H9 (cell line): Measurements from ENCODE around the gene PRPF18. TPM values are rescaled to one million over a fixed set of nuclear protein-coding genes. Genes with fewer than 3 reads are reported as not detected.

ENCODE experiments used
- DNase-seq: peaks from one replicate; pipeline ENCODE4 v3.0.0-alpha.2; 2017
- H2AFZ ChIP-seq: one replicate; pipeline ENCODE4 v1.6.1; 2013; ENCODE audit warnings: mild to moderate bottlenecking, low read length, control low read depth, moderate library complexity
- H2AK5ac ChIP-seq: 2 replicates; pipeline ENCODE4 v1.6.1; 2013; ENCODE audit warnings: low read length, control low read depth, mixed read lengths; ENCODE audit not compliant: insufficient read length
- H2BK120ac ChIP-seq: one replicate; pipeline ENCODE4 v1.6.1; 2013; ENCODE audit warnings: low read depth, mild to moderate bottlenecking, low read length, control low read depth, inconsistent platforms; ENCODE audit not compliant: poor library complexity, severe bottlenecking
- H2BK12ac ChIP-seq: 2 replicates; pipeline ENCODE4 v1.6.1; 2013; ENCODE audit warnings: low read length, control low read depth, mixed read lengths, low read depth; ENCODE audit not compliant: insufficient read length
- H2BK15ac ChIP-seq: 2 replicates; pipeline ENCODE4 v1.6.1; 2013; ENCODE audit warnings: low read depth, low read length, control low read depth
- H2BK20ac ChIP-seq: one replicate; pipeline ENCODE4 v1.6.1; 2013; ENCODE audit warnings: low read depth, mild to moderate bottlenecking, low read length, control low read depth, inconsistent platforms; ENCODE audit not compliant: poor library complexity, severe bottlenecking
- H2BK5ac ChIP-seq: 2 replicates; pipeline ENCODE4 v1.6.1; 2013; ENCODE audit warnings: low read length, control low read depth, mixed read lengths; ENCODE audit not compliant: insufficient read length
- H3K14ac ChIP-seq: 2 replicates; pipeline ENCODE4 v1.6.1; 2013; ENCODE audit warnings: low read length, control low read depth; ENCODE audit not compliant: insufficient read depth
- H3K18ac ChIP-seq: 2 replicates; pipeline ENCODE4 v1.6.1; 2013; ENCODE audit warnings: low read depth, mild to moderate bottlenecking, mixed read lengths, low read length, control low read depth; ENCODE audit not compliant: insufficient read length
- H3K23ac ChIP-seq: 2 replicates; pipeline ENCODE4 v1.6.1; 2013; ENCODE audit warnings: low read length, control low read depth, mixed read lengths, low read depth; ENCODE audit not compliant: insufficient read length
- H3K23me2 ChIP-seq: 2 replicates; pipeline ENCODE4 v1.6.1; 2013; ENCODE audit warnings: low read depth, mild to moderate bottlenecking, mixed read lengths, low read length, control low read depth; ENCODE audit not compliant: insufficient read length, poor library complexity, severe bottlenecking
- H3K27ac ChIP-seq: 2 replicates; pipeline ENCODE4 v1.5.1; 2013; ENCODE audit warnings: low read length, control low read depth, mixed read lengths, low read depth; ENCODE audit not compliant: insufficient read length
- H3K27me3 ChIP-seq: 2 replicates; pipeline ENCODE4 v1.6.1; 2013; ENCODE audit warnings: low read length, control low read depth, inconsistent platforms; ENCODE audit not compliant: insufficient read depth
- H3K4ac ChIP-seq: 2 replicates; pipeline ENCODE4 v1.6.1; 2013; ENCODE audit warnings: low read depth, mild to moderate bottlenecking, control low read depth, inconsistent platforms, low read length, moderate library complexity
- H3K4me1 ChIP-seq: 2 replicates; pipeline ENCODE4 v1.6.1; 2013; ENCODE audit warnings: low read length, control low read depth, inconsistent platforms; ENCODE audit not compliant: insufficient read depth
- H3K4me2 ChIP-seq: 2 replicates; pipeline ENCODE4 v1.6.1; 2013; ENCODE audit warnings: low read length, control low read depth, mixed read lengths; ENCODE audit not compliant: insufficient read length, insufficient read depth
- H3K56ac ChIP-seq: 2 replicates; pipeline ENCODE4 v1.6.1; 2013; ENCODE audit warnings: low read depth, mild to moderate bottlenecking, mixed read lengths, low read length, control low read depth; ENCODE audit not compliant: insufficient read length
- H3K79me1 ChIP-seq: 2 replicates; pipeline ENCODE4 v1.6.1; 2013; ENCODE audit warnings: low read depth, mild to moderate bottlenecking, moderate library complexity, low read length, control low read depth, inconsistent platforms; ENCODE audit not compliant: insufficient read depth, poor library complexity, severe bottlenecking
- H3K79me2 ChIP-seq: 2 replicates; pipeline ENCODE4 v1.6.1; 2013; ENCODE audit warnings: low read length, control low read depth, inconsistent platforms; ENCODE audit not compliant: insufficient read depth
- H3K9ac ChIP-seq: 2 replicates; pipeline ENCODE4 v1.6.1; 2013; ENCODE audit warnings: low read length, control low read depth, mixed read lengths; ENCODE audit not compliant: insufficient read length; ENCODE audit errors: extremely low read depth
- H3K9me3 ChIP-seq: one replicate; pipeline ENCODE4 v1.6.1; 2013; ENCODE audit warnings: low read depth, low read length, inconsistent platforms; ENCODE audit not compliant: control insufficient read depth
- H3T11ph ChIP-seq: one replicate; pipeline ENCODE4 v1.6.1; 2013; ENCODE audit warnings: mild to moderate bottlenecking, low read length, control low read depth, inconsistent platforms
- H4K20me1 ChIP-seq: one replicate; pipeline ENCODE4 v1.6.1; 2013; ENCODE audit not compliant: control insufficient read depth, insufficient read length, insufficient read depth
- H4K5ac ChIP-seq: 2 replicates; pipeline ENCODE4 v1.6.1; 2013; ENCODE audit warnings: low read depth, mild to moderate bottlenecking, mixed read lengths, low read length, control low read depth; ENCODE audit not compliant: insufficient read length
- H4K8ac ChIP-seq: replicated peaks from 2 replicates; pipeline ENCODE4 v1.6.1; 2013; ENCODE audit warnings: low read length, control low read depth, mixed read lengths, low read depth; ENCODE audit not compliant: insufficient read length
- H4K91ac ChIP-seq: 2 replicates; pipeline ENCODE4 v1.6.1; 2013; ENCODE audit warnings: low read depth, mild to moderate bottlenecking, moderate library complexity, mixed read lengths, low read length, control low read depth; ENCODE audit not compliant: insufficient read length
- H3K27ac Mint-ChIP-seq, 3 experiments: 2 replicates in 2 of 3; 3 replicates in 1 of 3; pipeline ENCODE4 v1.8.0; 2020 to 2021; ENCODE audit warnings: mixed read lengths in 3 of 3, mild to moderate bottlenecking in 1 of 3, moderate library complexity in 1 of 3
- H3K27me3 Mint-ChIP-seq: 2 replicates; pipeline ENCODE4 v1.8.0; 2021; ENCODE audit warnings: low read depth, mild to moderate bottlenecking, moderate library complexity, mixed read lengths
- H3K36me3 Mint-ChIP-seq, 3 experiments: 2 replicates in 2 of 3; 3 replicates in 1 of 3; pipeline ENCODE4 v1.8.0; 2020 to 2021; ENCODE audit warnings: low read depth in 3 of 3, mixed read lengths in 3 of 3; ENCODE audit not compliant: insufficient read depth in 1 of 3
- H3K4me1 Mint-ChIP-seq, 2 experiments: 2 replicates each; pipeline ENCODE4 v1.8.0; 2020; ENCODE audit warnings: mixed read lengths in 2 of 2
- H3K4me3 Mint-ChIP-seq, 2 experiments: 2 replicates in 1 of 2; 3 replicates in 1 of 2; pipeline ENCODE4 v1.8.0; 2020 to 2021; ENCODE audit warnings: mild to moderate bottlenecking in 2 of 2, mixed read lengths in 2 of 2, moderate library complexity in 1 of 2
- H3K9me3 Mint-ChIP-seq, 2 experiments: 2 replicates in 1 of 2; 3 replicates in 1 of 2; pipeline ENCODE4 v1.8.0; 2020; ENCODE audit warnings: mild to moderate bottlenecking in 2 of 2, mixed read lengths in 2 of 2, moderate library complexity in 1 of 2
- WGBS: extraction: QIAGEN DNeasy Blood & Tissue Kit; methylation state at CpG from one replicate; pipeline ENCODE4 v1.1.7; 2013; ENCODE audit warnings: missing lambda C conversion rate, low lambda C conversion rate, mixed read lengths; ENCODE audit not compliant: insufficient read length; ENCODE audit errors: extremely low coverage; 5-methylcytosine and 5-hydroxymethylcytosine counted together
- total RNA-seq: library from RNA; stranded (reverse); gene quantifications from 2 replicates; pipeline ENCODE4 v1.2.1, GENCODE V29; 2021
- TF ChIP-seq, protein P1 (sequence below): fragments of 200-600 bp; sonication (generic); conservative IDR thresholded peaks from 3 replicates; pipeline ENCODE4 v1.8.0; 2021; ENCODE audit warnings: antibody characterized with exemption, mild to moderate bottlenecking

Gene PRPF18
- total RNA-seq, 1 experiment from 2014 or later = 17.1 TPM

DNA sequence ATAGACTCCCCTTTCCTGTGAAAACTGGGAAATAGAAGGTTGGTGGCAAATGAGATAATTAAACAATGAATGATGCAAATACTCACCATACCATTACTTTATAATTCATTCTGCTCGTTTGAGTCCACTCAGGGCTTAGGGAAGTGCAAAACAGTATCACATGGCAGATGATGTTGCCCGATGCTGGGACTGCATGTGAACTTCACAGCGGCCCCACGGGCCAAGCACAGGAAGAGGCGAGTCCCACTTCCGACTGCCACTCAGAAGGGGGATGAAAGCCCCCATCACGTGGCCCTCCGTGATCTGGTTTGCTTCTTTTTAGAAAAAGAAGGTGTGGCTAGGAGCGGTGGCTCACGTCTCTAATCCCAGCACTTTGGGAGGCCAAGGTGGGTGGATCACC, 71.5 kb downstream of the PRPF18 start:
- H2AFZ ChIP-seq = no peak overlapping the region
- no peak overlapping the region for H3K18ac ChIP-seq
- H3K4me1 Mint-ChIP-seq = peaks cover 15 to 18% of the 10 kb centered on the region in 2 experiments
- no peak overlapping the region for H3K56ac ChIP-seq
- no peaks in the 10 kb centered on the region for H4K20me1 ChIP-seq
- H4K5ac ChIP-seq = no peak overlapping the region
- no peak overlapping the region for H2AK5ac ChIP-seq
- no peak overlapping the region for H3T11ph ChIP-seq
- no peaks in the 10 kb centered on the region for H3K4me1 ChIP-seq
- H3K4me3 Mint-ChIP-seq = no peak overlapping the region
- no peaks in the 10 kb centered on the region for H3K9me3 Mint-ChIP-seq
- H3K27ac ChIP-seq = no peak overlapping the region
- no peak overlapping the region for H4K8ac ChIP-seq
- DNase-seq = no peak
- H2BK12ac ChIP-seq = no peak overlapping the region
- no peak overlapping the region for H3K4me2 ChIP-seq
- H2BK120ac ChIP-seq = no peak overlapping the region
- H2BK20ac ChIP-seq = no peak overlapping the region
- H3K9me3 ChIP-seq = no peaks in the 10 kb centered on the region
- H3K27me3 ChIP-seq = no peaks in the 10 kb centered on the region
- TF ChIP-seq, protein P1, sequence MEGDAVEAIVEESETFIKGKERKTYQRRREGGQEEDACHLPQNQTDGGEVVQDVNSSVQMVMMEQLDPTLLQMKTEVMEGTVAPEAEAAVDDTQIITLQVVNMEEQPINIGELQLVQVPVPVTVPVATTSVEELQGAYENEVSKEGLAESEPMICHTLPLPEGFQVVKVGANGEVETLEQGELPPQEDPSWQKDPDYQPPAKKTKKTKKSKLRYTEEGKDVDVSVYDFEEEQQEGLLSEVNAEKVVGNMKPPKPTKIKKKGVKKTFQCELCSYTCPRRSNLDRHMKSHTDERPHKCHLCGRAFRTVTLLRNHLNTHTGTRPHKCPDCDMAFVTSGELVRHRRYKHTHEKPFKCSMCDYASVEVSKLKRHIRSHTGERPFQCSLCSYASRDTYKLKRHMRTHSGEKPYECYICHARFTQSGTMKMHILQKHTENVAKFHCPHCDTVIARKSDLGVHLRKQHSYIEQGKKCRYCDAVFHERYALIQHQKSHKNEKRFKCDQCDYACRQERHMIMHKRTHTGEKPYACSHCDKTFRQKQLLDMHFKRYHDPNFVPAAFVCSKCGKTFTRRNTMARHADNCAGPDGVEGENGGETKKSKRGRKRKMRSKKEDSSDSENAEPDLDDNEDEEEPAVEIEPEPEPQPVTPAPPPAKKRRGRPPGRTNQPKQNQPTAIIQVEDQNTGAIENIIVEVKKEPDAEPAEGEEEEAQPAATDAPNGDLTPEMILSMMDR = no peak
- no peak overlapping the region for H3K14ac ChIP-seq
- no peak overlapping the region for H3K9ac ChIP-seq
- H2BK5ac ChIP-seq = no peak overlapping the region
- no peak overlapping the region for H3K4ac ChIP-seq
- H3K79me1 ChIP-seq = no peaks in the 10 kb centered on the region
- H4K91ac ChIP-seq = no peak overlapping the region
- H2BK15ac ChIP-seq = no peak overlapping the region
- H3K27me3 Mint-ChIP-seq = no peaks in the 10 kb centered on the region
- WGBS = no CpG with 5 or more reads among the region's 10 CpGs
- no peak overlapping the region for H3K23ac ChIP-seq
- H3K79me2 ChIP-seq = no peaks in the 10 kb centered on the region
- no peaks in the 10 kb centered on the region for H3K23me2 ChIP-seq
- H3K36me3 Mint-ChIP-seq = peaks cover 12 to 28% (median 23%) of the 10 kb centered on the region in 3 experiments; a peak in 6 of 7 replicates
- no peak overlapping the region; a peak in 1 of 7 replicates for H3K27ac Mint-ChIP-seq
